Activated T-helper 2 cell treated with anti-CD3 and anti-CD28 coated beads, Interferon-gamma antibody, Interleukin-2, Interleukin-4, amounts not matched to agents 10 μg/mL and 5 μg/mL and 100 μg/mL, durations not matched to agents 14 hours and 24 hours and 36 hours (primary cell): ENCODE results near the gene PCDHGB7. TPM values are rescaled to one million over a fixed set of nuclear protein-coding genes. Genes with fewer than 3 reads are reported as not detected.

ENCODE experiments used
- total RNA-seq: library from RNA; stranded (reverse); gene quantifications from 2 replicates; pipeline ENCODE4 v1.2.3, GENCODE V29; 2022

Gene PCDHGB7
- total RNA-seq, 1 donor from 2014 or later = 0.23 TPM

Other genes with a start within 250 kb of the PCDHGB7 start
- gene PCDHB7, start 245.0 kb upstream of the PCDHGB7 start, total RNA-seq = 0.07 TPM in 1 of 2 replicates, not detected in the other
- gene PCDHB8, start 239.9 kb upstream of the PCDHGB7 start, total RNA-seq = not detected in 2 replicates
- not detected in 2 replicates for gene PCDHB16, start 235.3 kb upstream of the PCDHGB7 start, total RNA-seq
- gene PCDHB9, start 230.5 kb upstream of the PCDHGB7 start, total RNA-seq = not detected in 2 replicates
- not detected in 2 replicates for gene PCDHB10, start 225.3 kb upstream of the PCDHGB7 start, total RNA-seq
- gene PCDHB11, start 218.1 kb upstream of the PCDHGB7 start, total RNA-seq = not detected in 2 replicates
- not detected in 2 replicates for gene PCDHB12, start 209.0 kb upstream of the PCDHGB7 start, total RNA-seq
- 0.02 TPM in 1 of 2 replicates, not detected in the other for gene PCDHB13, start 203.8 kb upstream of the PCDHGB7 start, total RNA-seq
- gene PCDHB14, start 194.3 kb upstream of the PCDHGB7 start, total RNA-seq = not detected in 2 replicates
- gene PCDHB15, start 172.3 kb upstream of the PCDHGB7 start, total RNA-seq = not detected in 2 replicates
- 0.16 TPM in 1 of 2 replicates, not detected in the other for gene SLC25A2, start 113.6 kb upstream of the PCDHGB7 start, total RNA-seq
- gene TAF7, start 96.9 kb upstream of the PCDHGB7 start, total RNA-seq = 67.1 and 70.5 TPM in 2 replicates
- 0.09 and 0.14 TPM in 2 replicates for gene PCDHGA1, start 87.2 kb upstream of the PCDHGB7 start, total RNA-seq
- gene PCDHGA2, start 78.9 kb upstream of the PCDHGB7 start, total RNA-seq = 0.09 and 0.11 TPM in 2 replicates
- 0.11 and 0.16 TPM in 2 replicates for gene PCDHGA3, start 73.8 kb upstream of the PCDHGB7 start, total RNA-seq
- gene PCDHGB1, start 67.6 kb upstream of the PCDHGB7 start, total RNA-seq = 0.16 and 0.48 TPM in 2 replicates
- 0.44 and 0.57 TPM in 2 replicates for gene PCDHGA4, start 62.7 kb upstream of the PCDHGB7 start, total RNA-seq
- gene PCDHGB2, start 57.7 kb upstream of the PCDHGB7 start, total RNA-seq = 0.85 and 0.91 TPM in 2 replicates
- 0.43 and 0.51 TPM in 2 replicates for gene PCDHGA5, start 53.5 kb upstream of the PCDHGB7 start, total RNA-seq
- 0.46 and 0.85 TPM in 2 replicates for gene PCDHGB3, start 47.4 kb upstream of the PCDHGB7 start, total RNA-seq
- gene PCDHGA6, start 43.8 kb upstream of the PCDHGB7 start, total RNA-seq = 0.48 and 0.55 TPM in 2 replicates
- gene PCDHGA7, start 34.9 kb upstream of the PCDHGB7 start, total RNA-seq = 0.16 and 0.30 TPM in 2 replicates
- gene PCDHGB4, start 30.0 kb upstream of the PCDHGB7 start, total RNA-seq = 0.28 and 0.34 TPM in 2 replicates
- gene PCDHGA8, start 25.0 kb upstream of the PCDHGB7 start, total RNA-seq = 0.07 and 0.23 TPM in 2 replicates
- gene PCDHGB5, start 19.7 kb upstream of the PCDHGB7 start, total RNA-seq = 0.62 and 0.92 TPM in 2 replicates
- 0.23 and 0.32 TPM in 2 replicates for gene PCDHGA9, start 14.9 kb upstream of the PCDHGB7 start, total RNA-seq
- 0.21 and 0.34 TPM in 2 replicates for gene PCDHGB6, start 9.7 kb upstream of the PCDHGB7 start, total RNA-seq
- gene PCDHGA10, start 4.7 kb upstream of the PCDHGB7 start, total RNA-seq = 0.21 and 0.34 TPM in 2 replicates
- 0.21 and 0.39 TPM in 2 replicates for gene PCDHGA11, start 3.4 kb downstream of the PCDHGB7 start, total RNA-seq
- gene PCDHGA12, start 12.8 kb downstream of the PCDHGB7 start, total RNA-seq = 0.11 and 0.16 TPM in 2 replicates
- gene PCDHGC3, start 58.3 kb downstream of the PCDHGB7 start, total RNA-seq = 0.21 and 0.23 TPM in 2 replicates
- not detected in 2 replicates for gene PCDHGC4, start 67.4 kb downstream of the PCDHGB7 start, total RNA-seq
- not detected in 2 replicates for gene PCDHGC5, start 71.4 kb downstream of the PCDHGB7 start, total RNA-seq
- gene DIAPH1, start 201.3 kb downstream of the PCDHGB7 start, total RNA-seq = 228 and 234 TPM in 2 replicates
- gene HDAC3, start 219.2 kb downstream of the PCDHGB7 start, total RNA-seq = 92.4 and 95.2 TPM in 2 replicates
- 15.9 and 16.1 TPM in 2 replicates for gene RELL2, start 219.3 kb downstream of the PCDHGB7 start, total RNA-seq
- gene FCHSD1, start 233.7 kb downstream of the PCDHGB7 start, total RNA-seq = 37.4 and 42.8 TPM in 2 replicates